ENCODE results near the gene HJURP. TPM values are rescaled to one million over a fixed set of nuclear protein-coding genes. Genes with fewer than 3 reads are reported as not detected.

HJURP gene
- total RNA-seq, 1 donor from 2014 or later: 1.2 TPM

DNA sequence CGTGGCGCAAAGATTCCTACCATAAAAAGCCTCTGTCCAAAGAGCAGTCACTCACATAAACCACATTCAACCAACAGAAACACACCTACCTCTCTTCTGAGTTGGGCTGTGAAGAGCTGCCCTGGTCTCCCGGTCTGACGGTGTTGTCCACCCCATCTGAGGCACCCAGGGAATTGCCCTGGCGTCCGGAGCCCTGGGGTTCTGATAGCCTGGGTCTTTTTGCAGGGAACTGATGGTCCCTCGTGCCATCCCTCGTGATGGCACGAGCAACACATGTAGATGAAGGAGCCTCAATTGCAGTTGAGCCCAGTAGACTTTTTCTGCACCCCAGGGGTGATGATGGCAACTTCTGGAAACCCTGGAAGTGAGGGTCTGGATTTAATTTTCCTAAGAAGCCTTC is 13.8 kb downstream of the HJURP start:
- TF ChIP-seq, protein P1, sequence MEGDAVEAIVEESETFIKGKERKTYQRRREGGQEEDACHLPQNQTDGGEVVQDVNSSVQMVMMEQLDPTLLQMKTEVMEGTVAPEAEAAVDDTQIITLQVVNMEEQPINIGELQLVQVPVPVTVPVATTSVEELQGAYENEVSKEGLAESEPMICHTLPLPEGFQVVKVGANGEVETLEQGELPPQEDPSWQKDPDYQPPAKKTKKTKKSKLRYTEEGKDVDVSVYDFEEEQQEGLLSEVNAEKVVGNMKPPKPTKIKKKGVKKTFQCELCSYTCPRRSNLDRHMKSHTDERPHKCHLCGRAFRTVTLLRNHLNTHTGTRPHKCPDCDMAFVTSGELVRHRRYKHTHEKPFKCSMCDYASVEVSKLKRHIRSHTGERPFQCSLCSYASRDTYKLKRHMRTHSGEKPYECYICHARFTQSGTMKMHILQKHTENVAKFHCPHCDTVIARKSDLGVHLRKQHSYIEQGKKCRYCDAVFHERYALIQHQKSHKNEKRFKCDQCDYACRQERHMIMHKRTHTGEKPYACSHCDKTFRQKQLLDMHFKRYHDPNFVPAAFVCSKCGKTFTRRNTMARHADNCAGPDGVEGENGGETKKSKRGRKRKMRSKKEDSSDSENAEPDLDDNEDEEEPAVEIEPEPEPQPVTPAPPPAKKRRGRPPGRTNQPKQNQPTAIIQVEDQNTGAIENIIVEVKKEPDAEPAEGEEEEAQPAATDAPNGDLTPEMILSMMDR (IDR thresholded peaks at IDR 0.05): no peak
- H3K4me3 ChIP-seq: no peak overlapping the region
- H3K9me3 ChIP-seq: no peaks in the 10 kb centered on the region
- no peaks in the 10 kb centered on the region for H3K27me3 ChIP-seq
- no peaks in the 10 kb centered on the region for H3K36me3 ChIP-seq
- H3K27ac ChIP-seq: no peak overlapping the region
- H3K4me1 ChIP-seq: no peaks in the 10 kb centered on the region
- ATAC-seq: no peak
- peak; percentile 12 for DNase-seq
- intact Hi-C loops (cut with DNase I): no loop called here

DNA sequence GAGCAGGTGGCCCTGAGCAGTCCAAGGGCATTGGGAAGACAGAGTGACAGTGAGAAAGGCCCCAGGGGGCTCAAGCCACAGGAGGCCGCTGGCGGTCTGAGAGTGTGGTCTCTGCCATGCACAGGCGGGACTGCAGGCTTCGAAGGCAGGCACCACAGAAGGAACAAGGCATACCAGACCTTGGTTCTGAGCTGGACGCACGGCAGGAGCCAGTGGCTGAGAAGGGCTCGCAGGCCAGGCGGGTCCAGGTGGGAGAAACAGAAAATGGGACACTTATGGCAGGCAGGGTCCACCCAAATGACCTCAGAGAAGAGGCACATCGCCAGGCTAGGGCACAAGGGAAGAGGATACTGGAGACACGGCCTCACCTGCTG is 14.9 kb downstream of the HJURP start:
- DNase-seq: peak; percentile 46
- intact Hi-C loops (cut with DNase I): no loop called here
- H3K27me3 ChIP-seq: no peaks in the 10 kb centered on the region
- H3K4me3 ChIP-seq: no peak overlapping the region
- H3K27ac ChIP-seq: no peak overlapping the region
- H3K4me1 ChIP-seq: no peaks in the 10 kb centered on the region
- H3K36me3 ChIP-seq: no peaks in the 10 kb centered on the region
- no peaks in the 10 kb centered on the region for H3K9me3 ChIP-seq
- TF ChIP-seq, protein P1 (IDR thresholded peaks at IDR 0.05): no peak
- no peak for ATAC-seq

DNA sequence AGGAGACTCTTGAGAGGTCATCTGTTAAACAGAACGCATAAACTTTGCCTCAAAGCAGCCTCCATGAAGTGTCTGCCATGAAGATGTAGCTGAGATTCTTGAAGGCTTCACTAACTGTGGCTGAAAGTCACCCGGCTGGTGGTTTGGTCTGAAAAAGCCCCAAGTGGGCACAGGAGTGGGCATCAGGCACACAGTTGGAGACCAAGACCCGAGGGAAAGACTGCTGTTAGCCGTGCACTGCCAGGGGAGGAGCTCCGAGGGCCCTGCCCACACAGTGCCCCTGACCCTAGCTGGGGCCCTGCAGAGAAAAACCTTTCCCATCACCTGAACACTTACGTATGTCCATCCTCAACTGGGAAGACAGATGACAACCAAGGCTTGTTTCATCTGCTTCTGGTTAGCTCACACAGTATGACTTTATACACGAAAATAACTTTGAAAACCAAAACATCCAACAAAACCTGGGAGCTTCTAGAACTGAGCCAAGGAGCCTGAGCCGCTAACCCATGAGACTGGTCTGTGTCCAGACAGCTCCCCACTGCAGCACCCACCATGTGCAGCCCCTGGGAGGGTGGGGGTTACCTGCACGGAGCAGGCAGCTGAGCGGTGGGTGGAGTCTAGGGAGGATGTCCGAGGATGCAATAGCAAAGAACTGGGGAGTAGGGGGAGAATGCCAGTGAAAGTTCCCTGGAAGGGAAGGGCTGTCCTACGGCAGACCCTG is 15.4 kb downstream of the HJURP start:
- DNase-seq (peak; percentile 26), ATAC-seq (no peak)
- Histone ChIP-seq H3K27ac (no peak overlapping the region), H3K27me3 (no peaks in the 10 kb centered on the region), H3K4me1 (no peaks in the 10 kb centered on the region), H3K9me3 (no peaks in the 10 kb centered on the region), H3K4me3 (no peak overlapping the region), H3K36me3 (no peaks in the 10 kb centered on the region)
- TF ChIP-seq, protein P1 (IDR thresholded peaks at IDR 0.05): no peak
- intact Hi-C loops (cut with DNase I): no loop called here

DNA sequence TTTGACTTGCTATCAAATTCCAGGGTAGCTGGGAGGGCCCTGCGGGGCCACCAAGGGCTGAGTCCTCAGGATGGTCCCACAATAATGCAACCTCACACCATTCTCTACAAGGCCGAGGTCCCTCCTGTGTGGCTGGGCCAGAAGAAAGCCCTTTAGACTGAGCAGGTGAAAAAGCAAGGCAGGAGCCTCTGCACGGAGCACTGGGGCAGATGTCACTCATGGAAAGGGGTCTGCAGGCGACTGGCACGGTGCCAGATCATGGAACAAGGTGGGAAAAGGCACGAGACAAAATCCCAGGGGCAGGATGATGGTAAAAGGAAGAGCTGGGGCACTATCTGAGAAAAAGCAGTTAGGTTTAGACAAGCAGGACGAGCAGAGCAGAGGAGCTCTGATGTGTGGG is 16.1 kb downstream of the HJURP start:
- no peak for DNase-seq
- Histone ChIP-seq H3K9me3 (no peaks in the 10 kb centered on the region), H3K4me3 (no peak overlapping the region), H3K36me3 (no peaks in the 10 kb centered on the region), H3K27ac (no peak overlapping the region), H3K4me1 (no peaks in the 10 kb centered on the region), H3K27me3 (no peaks in the 10 kb centered on the region)
- ATAC-seq: no peak
- intact Hi-C loops (cut with DNase I): no loop called here
- TF ChIP-seq, protein P1 (IDR thresholded peaks at IDR 0.05): no peak

DNA sequence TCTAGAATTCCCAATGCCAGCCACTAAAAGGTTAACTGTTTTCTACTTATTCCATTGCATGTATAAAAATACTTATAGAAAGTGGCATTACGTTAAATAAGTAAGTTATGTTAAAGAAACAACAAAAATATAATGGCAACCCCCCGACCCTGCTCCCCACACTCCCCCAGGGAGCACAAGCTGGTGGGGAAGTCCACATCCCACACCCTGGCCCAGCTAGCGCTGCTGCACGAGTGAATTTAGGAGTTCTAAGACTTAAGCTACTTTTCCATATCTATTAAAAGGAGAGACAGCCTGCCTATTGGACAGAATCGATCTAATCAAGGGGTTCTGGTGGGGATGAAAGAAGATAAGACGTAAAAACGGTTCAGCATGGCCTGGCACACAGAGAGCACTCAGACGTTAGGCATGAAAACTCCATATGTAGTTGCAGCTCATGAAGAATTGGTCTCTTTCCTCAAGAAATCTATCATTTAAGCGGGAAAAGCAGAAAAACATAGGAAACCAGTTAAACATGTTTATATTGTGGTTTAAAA is 16.6 kb downstream of the HJURP start:
- H3K4me1 ChIP-seq: no peaks in the 10 kb centered on the region
- intact Hi-C loops (cut with DNase I): no loop called here
- DNase-seq: peak; percentile 16
- H3K9me3 ChIP-seq: no peaks in the 10 kb centered on the region
- TF ChIP-seq, protein P1 (IDR thresholded peaks at IDR 0.05): no peak
- no peak overlapping the region for H3K4me3 ChIP-seq
- no peaks in the 10 kb centered on the region for H3K27me3 ChIP-seq
- H3K36me3 ChIP-seq: no peaks in the 10 kb centered on the region
- ATAC-seq: no peak
- H3K27ac ChIP-seq: no peak overlapping the region
